Measurements from ENCODE around the gene SMIM34. TPM values are rescaled to one million over a fixed set of nuclear protein-coding genes. Genes with fewer than 3 reads are reported as not detected.

SMIM34 gene
- total and polyA plus RNA-seq, 12 donors, result 0.30 TPM; not detected in 11

- H3K9me3 ChIP-seq, result no peaks in the 10 kb centered on the region
- H3K27me3 ChIP-seq, result no peaks in the 10 kb centered on the region
- WGBS, 2 donors, result 95% methylated on average over 5 of the region's 5 CpGs
- ATAC-seq (no peak), DNase-seq (no peak)
- no peak overlapping the region for H3K4me3 ChIP-seq
- no peak overlapping the region for H3K27ac ChIP-seq
- peaks cover 0 to 3% (median 0%) of the 10 kb centered on the region in 9 donors for H3K4me1 ChIP-seq
- no peak for TF ChIP-seq CTCF (IDR thresholded peaks at IDR 0.05)
- intact Hi-C loops (cut with DNase I), result no loop called here
- H3K36me3 ChIP-seq, result no peaks in the 10 kb centered on the region
These were observed 51.4 kb downstream of the SMIM34 start for GRCh38 chr21:34372321-34372720.

GRCh38 chr21:34369741-34370140, 54.0 kb downstream of the SMIM34 start:
- DNase-seq, result no peak
- Histone ChIP-seq H3K36me3 (no peaks in the 10 kb centered on the region), H3K9me3 (no peaks in the 10 kb centered on the region), H3K27ac (no peak overlapping the region), H3K4me3 (no peak overlapping the region), H3K27me3 (no peaks in the 10 kb centered on the region), H3K4me1 (peaks cover 0 to 3% (median 0%) of the 10 kb centered on the region in 9 donors)
- WGBS, 2 donors, result 35 to 55% methylated on average over 1 of the region's 1 CpG
- no peak for TF ChIP-seq CTCF (IDR thresholded peaks at IDR 0.05)
- intact Hi-C loops (cut with DNase I), result no loop called here
- no peak for ATAC-seq

Other genes with a start within 250 kb of the SMIM34 start
- not detected for gene KCNE2, start 59.9 kb downstream of the SMIM34 start, total RNA-seq
- under 1 TPM; 0.04 to 0.73 TPM for gene KCNE2, start 59.9 kb downstream of the SMIM34 start, polyA plus RNA-seq
- 10 to 100 TPM in 2 of 10 donors, 1 to 10 TPM in 8; 1.9 to 21.4 (median 7.2) TPM for gene SMIM11, start 48.4 kb downstream of the SMIM34 start, total RNA-seq
- 1 to 10 TPM in 1 of 2 donors, under 1 TPM in 1; 0.80 to 4.3 TPM for gene SMIM11, start 48.4 kb downstream of the SMIM34 start, polyA plus RNA-seq
- gene KCNE1, start 88.3 kb upstream of the SMIM34 start, total RNA-seq, result 10 to 100 TPM in 2 of 10 donors, 1 to 10 TPM in 8; 4.7 to 15.5 (median 7.5) TPM
- 1 to 10 TPM in 1 of 2 donors, under 1 TPM in 1; 0.75 to 2.4 TPM for gene KCNE1, start 88.3 kb upstream of the SMIM34 start, polyA plus RNA-seq
- 100 to 1,000 TPM in 3 of 10 donors, 10 to 100 TPM in 7; 30.8 to 389 (median 62.2) TPM for gene RCAN1, start 191.2 kb upstream of the SMIM34 start, total RNA-seq
- 10 to 100 TPM; 24.1 to 62.2 TPM for gene RCAN1, start 191.2 kb upstream of the SMIM34 start, polyA plus RNA-seq
- gene CLIC6, start 245.0 kb upstream of the SMIM34 start, total RNA-seq, result 1 to 10 TPM in 7 of 10 donors, under 1 TPM in 3; 0.21 to 8.1 (median 3.0) TPM
- 1 to 10 TPM in 1 of 2 donors, under 1 TPM in 1; 0.71 to 2.6 TPM for gene CLIC6, start 245.0 kb upstream of the SMIM34 start, polyA plus RNA-seq

All from heart right ventricle (tissue), 16 donors.